Stimulated activated CD8-positive, alpha-beta memory T cell treated with anti-CD3 and anti-CD28 coated beads, Interleukin-7, amount 100 ng/mL, for 1 hour (primary cell): ENCODE data around the gene RORC.

ENCODE experiments used
- DNase-seq, 2 donors: peaks; one replicate each; pipeline ENCODE4 v3.0.0-alpha.2; 2020; ENCODE audit warnings: low read depth in 2 of 2

RORC gene

GRCh38 chr1:151827853-151828252 is 3.7 kb downstream of the RORC start:
- no peak for DNase-seq

- no peak for DNase-seq
These were observed 5.6 kb downstream of the RORC start for GRCh38 chr1:151825751-151826660.

- DNase-seq = no peak
These were observed 6.4 kb downstream of the RORC start for GRCh38 chr1:151825204-151825603.

GRCh38 chr1:151823175-151823574 is 8.4 kb downstream of the RORC start:
- no peak for DNase-seq

GRCh38 chr1:151822404-151822803 is 9.2 kb downstream of the RORC start:
- DNase-seq = no peak

- no peak for DNase-seq
These were observed 10.7 kb downstream of the RORC start for GRCh38 chr1:151820940-151821339.

- DNase-seq = no peak
These were observed 11.5 kb downstream of the RORC start for GRCh38 chr1:151819976-151820623.

- no peak for DNase-seq
These were observed 12.3 kb downstream of the RORC start for GRCh38 chr1:151819227-151819835.

GRCh38 chr1:151817353-151817730 is 14.3 kb downstream of the RORC start:
- no peak for DNase-seq

GRCh38 chr1:151816548-151817352 is 14.9 kb downstream of the RORC start:
- DNase-seq = no peak

GRCh38 chr1:151815716-151816327 is 15.8 kb downstream of the RORC start:
- DNase-seq = no peak

GRCh38 chr1:151814971-151815545 is 16.5 kb downstream of the RORC start:
- no peak for DNase-seq

- no peak for DNase-seq
These were observed 17.2 kb downstream of the RORC start for GRCh38 chr1:151814426-151814825.

GRCh38 chr1:151813271-151813977 is 18.2 kb downstream of the RORC start:
- no peak for DNase-seq

GRCh38 chr1:151811181-151811580 is 20.4 kb downstream of the RORC start:
- no peak for DNase-seq

GRCh38 chr1:151809985-151810556 is 21.5 kb downstream of the RORC start:
- DNase-seq = no peak

GRCh38 chr1:151809290-151809984 is 22.2 kb downstream of the RORC start:
- no peak for DNase-seq

- DNase-seq = no peak
These were observed 23.8 kb downstream of the RORC start for GRCh38 chr1:151807766-151808165.

GRCh38 chr1:151807131-151807530 is 24.5 kb downstream of the RORC start:
- no peak for DNase-seq

- no peak for DNase-seq
These were observed 25.4 kb downstream of the RORC start for GRCh38 chr1:151806170-151806569.
